Subcutaneous adipose tissue (tissue), 4 donors: ENCODE results near the gene DCUN1D3. TPM values are rescaled to one million over a fixed set of nuclear protein-coding genes. Genes with fewer than 3 reads are reported as not detected.

Experiments used
- CTCF ChIP-seq: fragments of 450-650 bp; IDR thresholded peaks from one replicate; pipeline ENCODE4 v1.5.1; 2016; ENCODE audit warnings: low read depth, mild to moderate bottlenecking, control low read depth, antibody characterized with exemption, moderate library complexity
- total RNA-seq, 4 donors: library from RNA; depleted of rRNA; stranded (reverse); fragments of >200 nt; gene quantifications; one replicate each; pipeline ENCODE4 v1.1.0, GENCODE V29; 2016

Gene DCUN1D3
- total RNA-seq, 4 donors from 2014 or later: 34.8 to 68.6 (median 43.8) TPM

GRCh38 chr16:20916289-20916688 is 16.1 kb upstream of the DCUN1D3 start:
- TF ChIP-seq CTCF: no peak

GRCh38 chr16:20911361-20911760 is 11.2 kb upstream of the DCUN1D3 start:
- no peak for TF ChIP-seq CTCF

- TF ChIP-seq CTCF: no peak
These were observed 10.7 kb upstream of the DCUN1D3 start for GRCh38 chr16:20910781-20911321.

- TF ChIP-seq CTCF: no peak
These were observed 6.4 kb upstream of the DCUN1D3 start for GRCh38 chr16:20906341-20907255.

GRCh38 chr16:20905576-20905975 is 5.4 kb upstream of the DCUN1D3 start:
- TF ChIP-seq CTCF: no peak

- TF ChIP-seq CTCF: no peak
These were observed 4.4 kb upstream of the DCUN1D3 start for GRCh38 chr16:20904507-20905081.

- no peak for TF ChIP-seq CTCF
These were observed 3.8 kb upstream of the DCUN1D3 start for GRCh38 chr16:20903899-20904506.
